ENCODE measurements around the gene TFB1M. TPM values are rescaled to one million over a fixed set of nuclear protein-coding genes. Genes with fewer than 3 reads are reported as not detected.

The TFB1M gene
- total and polyA plus RNA-seq, 9 of the 15 experiments (the other 6 are each of a cell fraction or from before 2014, with no cell fraction given), result 34.6 to 145 (median 40.4) TPM

- TF ChIP-seq HCFC1 (IDR thresholded peaks at IDR 0.05; ENCODE audit: low read depth, low read length), result no peak
- no peak for TF ChIP-seq ZBTB40 (IDR thresholded peaks at IDR 0.05)
- no peak for TF ChIP-seq ZBTB40 (CRISPR knock-in tag; IDR thresholded peaks at IDR 0.05)
- no peak for TF ChIP-seq CBX1 (IDR thresholded peaks at IDR 0.05; ENCODE audit: low read depth)
- no peak for TF ChIP-seq EP300 (IDR thresholded peaks at IDR 0.05; ENCODE audit: low read length)
- no peak for TF ChIP-seq CBX5 (IDR thresholded peaks at IDR 0.05; ENCODE audit: borderline replicate concordance, low read depth)
- no peak for TF ChIP-seq YY1 (IDR thresholded peaks at IDR 0.05; ENCODE audit: borderline replicate concordance in 1 of 3, control insufficient read depth in 1 of 3, extremely low read depth in 1 of 3, insufficient read depth in 3 of 3, insufficient read length in 1 of 3, insufficient replicate concordance in 2 of 3, low read depth in 1 of 3, low read length in 2 of 3)
These were observed 73.2 kb downstream of the TFB1M start (continued) for GRCh38 chr6:155240905-155241600.
